ENCODE results near the gene CYB5R4. TPM values are rescaled to one million over a fixed set of nuclear protein-coding genes. Genes with fewer than 3 reads are reported as not detected.

The CYB5R4 gene
- total and polyA plus RNA-seq, 2 donors (not counting 1 experiment from before 2014, with no cell fraction given), result 11.8 to 39.6 TPM

GRCh38 chr6:83822629-83823169 lies 36.8 kb upstream of the CYB5R4 start:
- POLR2A ChIA-PET, result no interaction called here
- Histone ChIP-seq H3K79me2 (ENCODE audit: control insufficient read depth, insufficient read depth, low read length) (no peaks in the 10 kb centered on the region), H3K9me3 (ENCODE audit: control extremely low read depth in 1 of 3, control insufficient read depth in 2 of 3, insufficient read depth in 1 of 3, low read length in 2 of 3) (no peaks in the 10 kb centered on the region), H3K4me3 (ENCODE audit: control extremely low read depth in 1 of 5, extremely low read depth in 1 of 5, insufficient read depth in 1 of 5, low read depth in 2 of 5, low read length in 4 of 5) (no peak overlapping the region), H3K4me1 (ENCODE audit: control insufficient read depth in 2 of 2, insufficient read depth in 2 of 2, low read length in 2 of 2) (no peaks in the 10 kb centered on the region), H3K27me3 (replicated peaks in 1 of 4; ENCODE audit: control extremely low read depth in 1 of 4, control insufficient read depth in 3 of 4, insufficient read depth in 4 of 4, low read length in 3 of 4) (no peaks in the 10 kb centered on the region), H3K27ac (ENCODE audit: low read length in 2 of 2) (no peak overlapping the region), H3K9ac (ENCODE audit: low read length) (no peak overlapping the region), H4K20me1 (ENCODE audit: control insufficient read depth, insufficient read depth, low read length, poor library complexity, severe bottlenecking) (no peaks in the 10 kb centered on the region), H3K36me3 (replicated peaks in 1 of 2; ENCODE audit: control extremely low read depth in 1 of 2, control insufficient read depth in 1 of 2, extremely low read depth in 1 of 2, insufficient read depth in 2 of 2, low read length in 1 of 2) (no peaks in the 10 kb centered on the region), H3K4me2 (replicated peaks; ENCODE audit: low read depth, low read length, poor library complexity, severe bottlenecking) (no peak overlapping the region), H2AFZ (ENCODE audit: insufficient read depth, low read depth, low read length, poor library complexity, severe bottlenecking) (no peak overlapping the region)
- Mint-ChIP-seq H3K27me3 (peaks cover 15% of the 10 kb centered on the region), H3K27ac (no peak overlapping the region), H3K9me3 (ENCODE audit: insufficient read depth) (no peaks in the 10 kb centered on the region), H3K4me3 (no peak overlapping the region), H3K4me1 (no peaks in the 10 kb centered on the region)
- CTCF ChIA-PET, result no interaction called here
- DNase-seq (no peak), ATAC-seq (ENCODE audit: low read depth) (no peak)
- TF ChIP-seq, protein P1, sequence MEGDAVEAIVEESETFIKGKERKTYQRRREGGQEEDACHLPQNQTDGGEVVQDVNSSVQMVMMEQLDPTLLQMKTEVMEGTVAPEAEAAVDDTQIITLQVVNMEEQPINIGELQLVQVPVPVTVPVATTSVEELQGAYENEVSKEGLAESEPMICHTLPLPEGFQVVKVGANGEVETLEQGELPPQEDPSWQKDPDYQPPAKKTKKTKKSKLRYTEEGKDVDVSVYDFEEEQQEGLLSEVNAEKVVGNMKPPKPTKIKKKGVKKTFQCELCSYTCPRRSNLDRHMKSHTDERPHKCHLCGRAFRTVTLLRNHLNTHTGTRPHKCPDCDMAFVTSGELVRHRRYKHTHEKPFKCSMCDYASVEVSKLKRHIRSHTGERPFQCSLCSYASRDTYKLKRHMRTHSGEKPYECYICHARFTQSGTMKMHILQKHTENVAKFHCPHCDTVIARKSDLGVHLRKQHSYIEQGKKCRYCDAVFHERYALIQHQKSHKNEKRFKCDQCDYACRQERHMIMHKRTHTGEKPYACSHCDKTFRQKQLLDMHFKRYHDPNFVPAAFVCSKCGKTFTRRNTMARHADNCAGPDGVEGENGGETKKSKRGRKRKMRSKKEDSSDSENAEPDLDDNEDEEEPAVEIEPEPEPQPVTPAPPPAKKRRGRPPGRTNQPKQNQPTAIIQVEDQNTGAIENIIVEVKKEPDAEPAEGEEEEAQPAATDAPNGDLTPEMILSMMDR (IDR thresholded peaks at IDR 0.05), result no peak
- TF ChIP-seq EZH2 (IDR thresholded peaks at IDR 0.05; ENCODE audit: borderline replicate concordance, insufficient read depth, low read depth, low read length, poor library complexity, severe bottlenecking), result no peak
- no CpG with 5 or more reads among the region's 3 CpGs for WGBS (ENCODE audit: insufficient coverage)
- intact Hi-C loops (cut with micrococcal nuclease), result no loop called here

GRCh38 chr6:83824388-83824801 lies 35.1 kb upstream of the CYB5R4 start:
- Histone ChIP-seq H4K20me1 (ENCODE audit: control insufficient read depth, insufficient read depth, low read length, poor library complexity, severe bottlenecking) (no peaks in the 10 kb centered on the region), H3K79me2 (ENCODE audit: control insufficient read depth, insufficient read depth, low read length) (no peaks in the 10 kb centered on the region), H3K4me2 (replicated peaks; ENCODE audit: low read depth, low read length, poor library complexity, severe bottlenecking) (no peak overlapping the region), H3K27ac (ENCODE audit: low read length in 2 of 2) (no peak overlapping the region), H3K4me3 (ENCODE audit: control extremely low read depth in 1 of 5, extremely low read depth in 1 of 5, insufficient read depth in 1 of 5, low read depth in 2 of 5, low read length in 4 of 5) (no peak overlapping the region), H3K36me3 (replicated peaks in 1 of 2; ENCODE audit: control extremely low read depth in 1 of 2, control insufficient read depth in 1 of 2, extremely low read depth in 1 of 2, insufficient read depth in 2 of 2, low read length in 1 of 2) (no peaks in the 10 kb centered on the region), H3K27me3 (replicated peaks in 1 of 4; ENCODE audit: control extremely low read depth in 1 of 4, control insufficient read depth in 3 of 4, insufficient read depth in 4 of 4, low read length in 3 of 4) (no peaks in the 10 kb centered on the region), H3K4me1 (ENCODE audit: control insufficient read depth in 2 of 2, insufficient read depth in 2 of 2, low read length in 2 of 2) (no peaks in the 10 kb centered on the region), H3K9ac (ENCODE audit: low read length) (no peak overlapping the region), H2AFZ (ENCODE audit: insufficient read depth, low read depth, low read length, poor library complexity, severe bottlenecking) (no peak overlapping the region), H3K9me3 (ENCODE audit: control extremely low read depth in 1 of 3, control insufficient read depth in 2 of 3, insufficient read depth in 1 of 3, low read length in 2 of 3) (no peaks in the 10 kb centered on the region)
- Mint-ChIP-seq H3K4me1 (no peaks in the 10 kb centered on the region), H3K9me3 (ENCODE audit: insufficient read depth) (no peaks in the 10 kb centered on the region), H3K27ac (no peak overlapping the region), H3K4me3 (no peak overlapping the region), H3K27me3 (peaks cover 16% of the 10 kb centered on the region)
- intact Hi-C loops (cut with micrococcal nuclease), result no loop called here
- ChIA-PET POLR2A (no interaction called here), CTCF (no interaction called here)
- WGBS (ENCODE audit: insufficient coverage), result no CpG with 5 or more reads among the region's 3 CpGs
- DNase-seq, result no peak
- TF ChIP-seq EZH2 (IDR thresholded peaks at IDR 0.05; ENCODE audit: borderline replicate concordance, insufficient read depth, low read depth, low read length, poor library complexity, severe bottlenecking), result no peak
- TF ChIP-seq, protein P1 (IDR thresholded peaks at IDR 0.05), result no peak
- no peak for ATAC-seq (ENCODE audit: low read depth)
